HG02981 (cell line): ENCODE results near the gene WDR31.
"Not testable (repeated sequence)": the region's sequence is repeated elsewhere in the genome, so short reads cannot be mapped to it uniquely, and the experiment has no call there.

Source experiments
- ATAC-seq: cut with Tn5 transposase; IDR thresholded peaks from one replicate; pipeline ENCODE4 v1.9.1; 2021; ENCODE audit warnings: mild to moderate bottlenecking, moderate library complexity; ENCODE audit not compliant: unreplicated experiment

The WDR31 gene

GRCh38 chr9:113340011-113340699 lies at the start of gene WDR31:
Gene WDR31 (minus strand): TSS chr9:113340275. CDS start chr9:113332022, 8,253 bp downstream.
- peak; percentile 97 for ATAC-seq

GRCh38 chr9:113389451-113389850 lies 49.4 kb upstream of the WDR31 start:
- no peak for ATAC-seq

GRCh38 chr9:113388833-113389232 lies 48.8 kb upstream of the WDR31 start:
- ATAC-seq, result no peak

- ATAC-seq, result no peak
Measured at GRCh38 chr9:113387560-113388230, 47.6 kb upstream of the WDR31 start.

- no peak for ATAC-seq
Measured at GRCh38 chr9:113386571-113387393, 46.7 kb upstream of the WDR31 start.

- ATAC-seq, result no peak
Measured at GRCh38 chr9:113381909-113382411, 41.9 kb upstream of the WDR31 start.

- ATAC-seq, result not testable (repeated sequence)
Measured at GRCh38 chr9:113381441-113381840, 41.4 kb upstream of the WDR31 start.

- ATAC-seq, result peak; percentile 45
Measured at GRCh38 chr9:113380869-113381378, 40.8 kb upstream of the WDR31 start.

GRCh38 chr9:113379829-113380210 lies 39.7 kb upstream of the WDR31 start:
- ATAC-seq, result not testable (repeated sequence)

- ATAC-seq, result not testable (repeated sequence)
Measured at GRCh38 chr9:113379094-113379828, 39.2 kb upstream of the WDR31 start.

- ATAC-seq, result peak; percentile 82
Measured at GRCh38 chr9:113376634-113377567, 36.8 kb upstream of the WDR31 start, which contains the start of gene HDHD3. Gene HDHD3 (minus strand): TSS chr9:113376986. CDS start chr9:113374354, 2,632 bp downstream.

- ATAC-seq, result no peak
Measured at GRCh38 chr9:113375057-113376023, 35.3 kb upstream of the WDR31 start.

- ATAC-seq, result no peak
Measured at GRCh38 chr9:113373676-113374392, 33.8 kb upstream of the WDR31 start.

- no peak for ATAC-seq
Measured at GRCh38 chr9:113373256-113373655, 33.2 kb upstream of the WDR31 start.

GRCh38 chr9:113372059-113372458 lies 32.0 kb upstream of the WDR31 start:
- no peak for ATAC-seq

GRCh38 chr9:113370806-113371325 lies 30.8 kb upstream of the WDR31 start:
- ATAC-seq, result no peak

GRCh38 chr9:113369855-113370140 lies 29.7 kb upstream of the WDR31 start:
- ATAC-seq, result no peak
